ENCODE data around the gene ZNF562.
"Not testable (repeated sequence)": the region's sequence is repeated elsewhere in the genome, so short reads cannot be mapped to it uniquely, and the experiment has no call there.

The ZNF562 gene

DNA sequence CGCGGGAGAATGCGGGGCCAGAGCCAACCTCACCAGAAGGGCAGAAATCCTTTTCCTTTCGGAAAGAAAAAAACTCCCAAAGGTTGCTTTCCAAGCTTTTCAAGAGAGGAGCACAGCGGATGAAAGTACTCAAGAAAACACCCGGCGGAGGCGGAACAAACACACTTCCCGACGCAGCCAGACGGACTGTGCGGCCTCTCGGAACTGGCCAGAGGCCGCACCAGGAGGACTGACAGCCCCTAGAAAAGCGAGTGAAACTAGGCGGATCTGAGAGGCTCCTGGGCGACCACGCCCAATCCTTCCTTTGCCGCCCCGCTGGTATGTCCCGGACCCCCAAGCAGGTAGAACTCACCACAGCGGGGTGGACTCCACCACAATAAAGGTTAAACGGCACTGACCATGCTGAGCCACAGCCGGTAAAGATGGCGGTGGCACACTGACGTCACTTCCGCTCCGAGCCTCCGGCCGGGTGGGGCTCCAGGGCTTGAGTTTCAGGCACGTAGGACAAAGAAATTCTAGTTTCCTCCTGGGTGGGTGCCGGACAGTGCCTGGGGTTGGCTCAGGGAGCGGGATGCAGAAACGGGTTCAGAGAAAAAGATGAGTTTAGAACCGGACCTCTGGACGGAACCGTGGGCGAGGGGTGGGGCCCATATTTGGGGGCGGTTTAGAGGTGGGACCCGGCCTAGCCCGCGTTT lies at the start of gene ZNF562:
TSS of gene ZNF562 (minus strand) at position 438 of the 695 bp plus-strand sequence. CDS start 14,356 bp downstream, outside the sequence.
- peak; percentile 77 for DNase-seq

DNA sequence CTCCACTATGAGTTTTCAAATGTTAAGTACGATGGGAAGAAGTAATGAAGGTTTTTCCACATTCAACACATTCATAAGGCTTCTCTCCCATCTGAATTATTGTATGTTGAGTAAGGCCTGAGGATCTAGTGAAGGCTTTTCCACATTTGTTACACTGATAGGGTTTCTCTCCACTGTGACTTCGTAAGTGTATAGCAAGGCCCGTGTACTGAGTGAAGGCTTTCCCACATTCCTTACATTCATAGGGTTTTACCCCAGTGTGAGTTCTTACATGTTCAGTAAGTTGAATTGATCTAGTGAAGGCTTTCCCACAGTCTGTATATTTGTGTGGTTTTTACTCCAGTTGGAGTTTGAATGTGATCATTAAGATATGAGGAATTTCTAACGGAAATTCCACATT lies 49.3 kb upstream of the ZNF562 start:
- DNase-seq, result no peak

DNA sequence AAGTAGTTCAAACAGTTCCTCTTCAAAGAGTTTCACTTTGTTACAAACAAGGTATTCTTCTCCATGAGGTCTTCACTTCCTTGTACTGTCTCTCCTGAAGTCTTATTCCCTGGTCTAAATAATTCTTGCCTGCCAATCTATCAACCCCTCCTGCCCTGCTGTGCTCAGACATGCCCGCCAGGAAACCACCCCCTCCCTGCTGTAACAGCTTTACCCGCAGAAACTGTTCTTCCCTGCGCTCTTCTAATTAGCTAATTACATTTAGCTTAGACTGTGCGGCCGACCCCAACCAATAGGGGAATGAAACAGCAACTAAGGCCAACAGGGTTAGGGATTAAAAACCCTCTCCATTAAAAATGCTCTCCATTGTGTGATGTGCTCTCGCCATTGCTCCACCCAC lies 47.0 kb upstream of the ZNF562 start:
- no peak for DNase-seq

DNA sequence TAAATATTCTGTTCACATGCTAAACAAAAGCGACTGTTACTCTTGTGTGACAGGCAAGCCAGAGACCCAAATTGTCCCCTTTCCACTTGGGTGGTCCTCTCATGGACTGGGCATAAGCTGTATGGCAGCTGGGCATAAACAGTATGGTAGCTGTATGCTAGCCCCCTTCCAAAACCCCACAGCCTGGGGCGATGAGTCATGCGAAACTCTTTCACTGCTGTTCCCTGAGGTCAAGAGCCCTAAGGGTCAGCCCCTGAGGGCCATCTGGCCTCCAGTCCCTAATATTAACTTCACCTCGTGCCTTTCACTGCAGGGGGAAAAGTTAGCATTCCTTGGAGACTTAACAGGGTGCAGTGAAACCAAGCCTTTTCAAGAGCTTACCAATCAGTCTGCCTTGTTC lies 45.6 kb upstream of the ZNF562 start:
- DNase-seq, result no peak

DNA sequence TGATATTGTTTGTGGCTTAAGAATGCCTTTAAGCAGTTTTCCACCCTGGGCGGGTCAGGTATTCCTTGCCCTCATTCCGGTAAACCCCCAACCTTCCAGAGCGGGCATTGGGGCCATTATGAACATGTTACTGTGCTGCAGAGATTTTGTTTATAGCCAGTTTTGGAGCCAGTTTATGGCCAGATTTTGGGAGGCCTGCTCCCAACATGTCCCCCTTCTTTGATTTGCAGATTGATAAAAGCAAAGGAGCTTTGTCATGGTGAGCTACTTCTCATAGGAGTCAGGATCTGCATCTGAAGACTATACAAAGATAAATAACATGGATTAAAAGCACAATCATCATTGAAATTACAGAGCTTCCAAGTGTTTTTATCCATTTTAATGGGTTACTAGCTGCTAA lies 36.9 kb upstream of the ZNF562 start:
- DNase-seq, result no peak

DNA sequence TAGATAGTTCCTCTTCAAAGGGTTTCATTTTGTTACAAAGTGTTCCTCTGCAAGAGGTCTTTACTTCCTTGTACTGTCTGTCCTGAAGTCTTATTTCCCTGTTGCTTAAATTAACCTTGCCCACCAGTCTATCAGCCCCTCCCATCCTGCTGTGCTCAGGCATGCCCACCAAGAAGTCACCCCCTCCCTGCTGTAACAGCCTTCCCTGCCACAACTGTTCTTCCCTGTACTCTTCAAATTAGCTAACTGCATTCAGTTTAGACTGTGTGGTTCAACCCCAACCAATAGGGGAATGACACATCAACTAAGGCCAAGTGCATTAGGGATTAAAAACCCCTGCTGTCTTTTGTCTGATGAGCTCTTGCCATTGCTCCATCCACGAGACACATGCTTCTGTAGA lies 34.4 kb upstream of the ZNF562 start:
- no peak for DNase-seq

DNA sequence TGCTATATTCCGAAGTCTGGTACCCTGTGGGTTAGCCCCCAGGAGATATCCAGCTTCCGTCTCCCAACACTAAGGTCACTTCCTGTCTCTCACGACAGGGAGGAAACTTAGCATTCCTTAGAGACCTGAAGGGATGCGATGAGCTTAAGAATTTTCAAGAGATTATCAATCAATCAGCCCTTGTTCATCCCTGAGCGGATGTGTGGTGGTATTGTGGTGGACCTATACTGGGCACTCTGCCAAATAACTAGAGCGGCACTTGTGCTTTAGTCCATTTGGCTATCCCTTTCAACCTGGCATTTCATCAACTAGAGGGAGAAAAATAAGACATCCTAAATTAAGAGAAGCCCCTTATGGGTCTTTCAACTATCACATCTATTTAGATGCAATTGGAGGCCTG lies 30.9 kb upstream of the ZNF562 start:
- no peak for DNase-seq

DNA sequence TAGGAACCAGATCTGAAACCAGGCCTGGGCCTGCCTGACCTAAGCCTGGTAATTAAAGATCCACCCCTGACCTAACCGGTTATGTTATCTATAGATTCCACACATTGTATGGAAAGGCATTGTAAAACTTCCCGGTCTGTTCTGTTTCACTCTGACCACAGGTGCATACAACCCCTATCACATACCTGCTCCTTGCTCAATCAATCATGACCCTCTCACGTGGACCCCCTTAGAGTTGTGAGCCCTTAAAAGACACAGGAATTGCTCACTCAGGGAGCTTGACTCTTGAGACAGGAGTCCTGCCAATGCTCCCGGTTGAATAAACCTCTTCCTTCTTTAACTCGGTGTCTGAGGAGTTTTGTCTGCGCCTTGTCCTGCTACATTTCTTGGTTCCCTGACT lies 27.3 kb upstream of the ZNF562 start:
- no peak for DNase-seq

DNA sequence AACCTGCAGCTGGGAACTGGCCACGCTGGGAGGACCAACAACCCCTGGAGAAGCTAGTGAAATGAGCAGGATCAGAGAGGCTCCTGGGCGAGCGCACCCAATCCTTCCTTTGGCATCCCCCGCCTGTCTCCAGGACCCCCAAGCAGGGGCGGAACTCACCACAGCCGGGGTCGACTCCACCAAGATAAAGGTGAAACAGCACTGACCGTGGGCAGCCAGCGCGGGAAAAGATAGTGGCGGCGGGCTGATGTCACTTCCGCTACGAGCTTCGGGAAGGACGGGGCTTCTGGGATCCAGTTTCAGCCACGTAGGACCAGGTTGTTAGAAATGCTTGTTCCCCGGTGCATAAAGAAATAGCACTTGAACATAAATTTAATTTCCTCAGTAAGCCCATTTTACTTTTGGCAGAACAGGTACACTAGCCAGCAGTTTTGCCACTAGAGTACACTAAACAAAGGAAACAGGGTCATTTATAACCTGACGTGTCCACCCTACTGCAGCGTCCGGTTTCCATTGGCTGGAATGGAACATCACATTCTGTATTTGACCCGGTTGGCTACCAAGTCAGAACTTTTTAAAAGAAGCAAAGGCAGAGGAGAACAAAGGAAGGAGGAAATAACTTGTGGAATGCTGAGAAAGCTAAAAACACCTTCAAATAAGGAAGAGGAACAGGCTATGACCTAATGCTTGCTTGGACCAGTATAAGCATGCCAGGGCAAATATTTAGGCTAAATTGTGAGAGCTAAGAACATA lies 25.5 kb upstream of the ZNF562 start:
- DNase-seq, result no peak

DNA sequence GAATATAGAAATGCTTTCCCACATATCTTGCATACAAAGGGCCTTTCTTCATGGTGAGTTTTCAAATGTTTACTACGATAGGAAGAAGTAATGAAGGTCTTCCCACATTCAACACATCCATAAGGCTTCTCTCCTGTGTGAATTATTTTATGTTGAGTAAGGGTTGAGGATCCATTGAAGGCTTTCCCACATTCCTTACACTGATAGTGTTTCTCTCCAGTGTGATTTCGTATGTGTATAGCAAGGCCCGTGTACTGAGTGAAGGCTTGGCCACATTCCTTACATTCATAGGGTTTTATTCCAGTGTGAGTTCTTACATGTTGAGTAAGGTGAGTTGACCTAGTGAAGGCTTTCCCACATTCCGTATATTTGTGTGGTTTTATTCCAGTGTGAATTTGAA lies 15.4 kb upstream of the ZNF562 start:
- not testable (repeated sequence) for DNase-seq

DNA sequence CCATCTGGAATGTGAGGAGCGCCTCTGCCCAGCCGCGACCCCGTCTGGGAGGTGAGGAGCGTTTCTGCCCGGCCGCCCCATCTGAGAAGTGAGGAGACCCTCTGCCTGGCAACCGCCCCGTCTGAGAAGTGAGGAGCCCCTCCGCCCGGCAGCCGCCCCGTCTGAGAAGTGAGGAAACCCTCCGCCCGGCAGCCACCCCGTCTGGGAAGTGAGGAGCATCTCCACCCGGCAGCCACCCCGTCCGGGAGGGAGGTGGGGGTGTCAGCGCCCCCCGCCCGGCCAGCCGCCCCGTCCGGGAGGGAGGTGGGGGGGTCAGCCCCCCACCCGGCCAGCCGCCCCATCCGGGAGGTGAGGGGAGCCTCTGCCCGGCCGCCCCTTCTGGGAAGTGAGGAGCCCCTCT lies 5.1 kb upstream of the ZNF562 start:
- not testable (repeated sequence) for DNase-seq

DNA sequence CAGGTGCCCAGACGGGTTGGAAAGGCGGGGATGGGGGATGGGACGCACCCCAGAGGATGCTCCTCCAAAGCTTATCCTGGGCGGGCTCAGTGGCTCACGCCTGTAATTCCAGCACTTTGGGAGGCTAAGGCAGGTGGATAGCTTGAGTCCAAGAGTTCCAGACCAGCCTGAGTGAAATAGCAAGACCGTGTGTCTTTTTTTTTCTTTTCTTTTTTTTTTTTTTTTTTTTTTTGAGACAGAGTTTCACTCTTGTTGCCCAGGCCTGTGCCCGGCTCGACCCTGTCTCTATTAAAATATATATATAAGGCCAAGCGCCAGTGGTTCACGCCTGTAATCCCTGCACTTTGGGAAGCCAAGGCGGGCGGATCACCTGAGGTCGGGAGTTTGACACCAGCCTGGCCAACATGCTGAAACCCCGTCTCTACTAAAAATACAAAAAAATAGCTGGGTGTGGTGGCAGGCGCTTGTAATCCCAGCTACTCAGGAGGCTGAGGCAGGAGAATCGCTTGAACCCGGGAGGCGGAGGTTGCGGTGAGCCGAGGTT lies 530 bp upstream of the ZNF562 start:
- not testable (repeated sequence) for DNase-seq

DNA sequence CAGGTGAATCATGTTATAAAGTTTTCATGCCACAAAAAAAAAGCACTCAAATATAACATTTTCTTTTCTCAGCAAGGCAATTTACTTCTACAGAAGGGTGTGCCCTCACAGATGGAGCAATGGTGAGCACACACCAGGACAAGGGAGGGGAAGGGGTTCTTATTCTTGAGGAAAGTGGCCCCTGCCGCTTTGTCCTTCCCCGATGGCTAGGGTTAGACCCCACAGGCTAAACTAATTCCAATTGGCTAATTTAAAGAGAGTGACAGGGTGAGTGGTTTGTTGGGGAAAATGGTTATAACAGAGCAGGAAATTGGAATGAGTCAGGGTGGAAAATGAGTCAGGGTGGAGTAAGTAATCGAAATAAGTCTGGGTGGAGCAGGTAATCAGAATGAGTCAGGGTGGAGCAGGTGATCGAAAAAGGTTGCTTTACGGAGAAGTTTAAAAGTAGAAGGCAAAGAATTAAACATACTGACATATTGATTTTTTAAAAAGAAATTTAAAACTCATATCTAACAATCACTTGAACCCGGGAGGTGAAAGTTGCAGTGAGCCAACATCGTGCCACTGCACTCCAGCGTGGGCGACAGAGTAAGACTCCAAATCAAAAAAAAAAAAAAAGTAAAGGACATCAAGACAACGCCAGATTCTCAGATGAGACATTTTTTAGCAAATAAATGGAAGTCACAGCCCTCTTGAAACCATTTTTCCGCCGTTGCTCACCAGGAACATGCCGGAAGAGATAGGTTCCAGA lies 813 bp downstream of the ZNF562 start:
- DNase-seq, result no peak

DNA sequence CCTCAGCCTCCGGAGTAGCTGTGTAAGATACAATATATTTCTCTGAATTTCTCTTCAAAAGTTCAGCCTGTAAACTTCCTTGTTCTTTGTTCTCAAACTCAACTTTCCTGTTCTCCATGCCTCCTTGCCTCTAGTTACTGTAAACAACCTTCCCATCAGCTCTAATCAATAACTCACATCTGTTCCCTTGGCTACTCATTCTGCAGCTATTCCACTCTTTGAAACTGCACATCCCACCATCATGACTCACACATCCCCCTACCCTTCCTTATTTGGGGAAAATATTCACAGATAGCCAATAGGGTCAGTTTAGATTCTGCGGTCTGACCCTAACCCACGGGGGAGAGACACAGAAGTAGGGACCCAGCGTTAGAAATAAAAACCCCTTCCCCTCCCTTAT lies 2.0 kb downstream of the ZNF562 start:
- DNase-seq, result no peak

DNA sequence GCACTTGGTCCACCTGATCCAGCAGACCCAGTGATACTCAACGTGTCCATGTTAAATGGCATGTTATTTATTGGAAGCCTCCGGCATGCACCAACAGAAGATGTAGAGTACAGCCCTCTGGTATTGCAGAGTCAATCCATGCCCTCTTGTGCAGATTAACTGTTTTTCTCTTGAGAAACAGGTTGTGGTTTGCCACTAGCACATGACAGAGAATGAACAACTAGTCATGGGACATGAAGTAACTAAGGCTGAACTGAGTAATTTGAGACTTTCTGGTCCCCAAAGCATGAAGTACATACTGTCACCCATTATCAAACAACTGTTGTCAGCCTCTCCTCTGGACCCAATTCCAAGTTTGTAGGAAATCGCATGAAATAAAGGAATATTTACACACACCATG lies 3.2 kb downstream of the ZNF562 start:
- no peak for DNase-seq

DNA sequence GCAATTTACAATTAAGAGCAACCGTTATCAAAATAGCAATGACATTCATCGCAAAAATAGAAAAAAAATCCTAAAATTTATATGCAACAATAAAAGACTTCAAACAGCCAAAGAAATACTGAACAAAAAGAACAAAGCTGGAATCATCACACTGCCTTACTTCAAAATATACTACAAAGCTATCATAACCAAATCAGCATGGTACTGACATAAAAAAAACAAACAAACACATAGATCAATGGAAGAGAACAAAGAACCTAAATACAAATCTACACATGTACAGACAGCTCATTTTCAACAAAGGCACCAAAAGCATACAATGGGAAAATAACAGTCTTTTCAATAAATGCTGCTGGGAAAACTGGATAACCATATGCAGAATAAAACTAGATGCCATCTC lies 6.4 kb downstream of the ZNF562 start:
- no peak for DNase-seq

DNA sequence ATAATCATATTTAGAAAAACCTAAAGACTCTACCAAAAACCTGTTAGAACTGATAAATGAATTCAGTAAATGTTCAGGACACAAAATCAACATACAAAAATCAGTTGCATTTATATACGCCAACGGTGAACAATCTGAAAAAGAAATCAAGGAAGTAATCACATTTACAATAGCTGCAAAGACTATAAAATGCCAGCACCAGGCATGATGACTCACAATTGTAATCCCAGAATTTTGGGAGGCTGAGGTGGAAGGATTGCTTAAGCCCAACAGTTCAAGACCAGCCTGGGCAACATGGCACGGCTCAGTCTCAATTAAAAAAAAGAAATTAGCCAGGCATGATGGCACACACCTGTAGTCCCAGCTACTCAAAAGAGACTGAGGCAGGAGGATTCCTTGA lies 7.0 kb downstream of the ZNF562 start:
- no peak for DNase-seq

DNA sequence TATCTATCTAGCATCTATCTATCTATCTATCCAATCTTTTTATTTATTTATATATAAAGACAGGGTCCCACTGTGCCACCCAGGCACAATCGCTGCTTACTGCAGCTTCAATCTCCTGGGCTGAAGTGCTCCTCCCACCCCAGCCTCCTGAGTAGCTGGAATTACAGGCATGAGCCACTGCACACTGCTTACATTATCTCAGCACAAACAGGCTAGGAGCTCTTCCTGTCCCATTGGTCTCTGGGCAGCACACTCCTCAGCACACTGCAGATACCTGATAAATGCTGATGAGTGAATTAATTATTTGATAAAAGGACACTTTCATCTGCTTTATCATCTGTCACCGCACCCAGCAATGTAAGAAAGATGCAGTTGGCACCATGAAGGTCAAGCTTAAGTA lies 16.1 kb downstream of the ZNF562 start:
- DNase-seq, result no peak

DNA sequence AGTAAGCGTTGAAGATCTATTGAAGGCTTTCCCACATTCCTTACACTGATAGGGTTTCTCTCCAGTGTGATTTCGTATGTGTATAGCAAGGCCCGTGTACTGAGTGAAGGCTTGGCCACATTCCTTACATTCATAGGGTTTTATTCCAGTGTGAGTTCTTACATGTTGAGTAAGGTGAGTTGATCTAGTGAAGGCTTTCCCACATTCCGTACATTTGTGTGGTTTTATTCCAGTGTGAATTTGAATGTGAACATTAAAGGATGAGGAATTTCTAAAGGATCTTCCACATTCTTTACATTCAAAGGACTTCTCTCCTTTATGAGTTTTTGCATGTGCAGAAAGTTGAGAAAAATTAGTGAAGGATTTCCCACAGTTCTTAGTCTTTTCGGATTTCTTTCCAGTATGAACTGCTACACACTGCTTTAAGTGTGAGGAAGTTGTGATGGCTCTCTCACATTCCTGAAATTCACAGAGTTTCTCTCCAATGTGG lies 21.8 kb downstream of the ZNF562 start:
- DNase-seq, result not testable (repeated sequence)

DNA sequence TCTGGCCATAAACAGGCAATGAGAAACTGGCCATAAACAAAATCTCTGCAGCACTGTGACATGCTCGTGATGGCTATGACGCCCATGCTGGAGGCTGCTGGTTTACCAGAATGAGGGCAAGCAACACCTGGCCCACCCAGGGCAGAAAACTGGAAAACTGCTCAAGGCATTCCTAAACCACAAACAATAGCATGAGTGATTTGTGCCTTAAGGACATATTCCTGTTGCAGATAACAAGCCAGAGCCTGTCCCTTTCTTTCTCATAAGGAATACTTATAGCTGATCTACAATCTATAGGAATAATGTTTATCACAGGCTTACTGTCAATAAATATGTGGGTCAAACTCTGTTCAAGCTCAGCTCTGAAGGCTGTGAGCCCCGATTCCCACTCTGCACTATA lies 23.4 kb downstream of the ZNF562 start:
- DNase-seq, result not testable (repeated sequence)

DNA sequence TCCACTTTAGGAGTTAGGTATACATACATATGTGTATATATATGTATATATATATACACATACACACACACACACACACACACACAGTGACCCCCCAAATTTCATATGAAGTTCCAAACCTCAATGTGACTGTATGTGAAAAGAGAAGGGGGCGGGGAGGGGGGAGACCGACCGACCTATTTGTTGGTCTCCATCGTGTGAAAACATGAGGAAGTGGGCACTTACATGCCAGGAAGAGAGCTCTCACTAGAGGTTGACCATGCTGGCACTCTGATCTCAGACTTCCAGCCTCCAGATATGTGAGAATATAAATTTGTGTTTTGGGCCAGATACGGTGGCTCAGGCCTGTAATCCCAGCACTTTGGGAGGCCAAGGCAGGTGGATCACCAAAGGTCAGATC lies 24.6 kb downstream of the ZNF562 start:
- no peak for DNase-seq

DNA sequence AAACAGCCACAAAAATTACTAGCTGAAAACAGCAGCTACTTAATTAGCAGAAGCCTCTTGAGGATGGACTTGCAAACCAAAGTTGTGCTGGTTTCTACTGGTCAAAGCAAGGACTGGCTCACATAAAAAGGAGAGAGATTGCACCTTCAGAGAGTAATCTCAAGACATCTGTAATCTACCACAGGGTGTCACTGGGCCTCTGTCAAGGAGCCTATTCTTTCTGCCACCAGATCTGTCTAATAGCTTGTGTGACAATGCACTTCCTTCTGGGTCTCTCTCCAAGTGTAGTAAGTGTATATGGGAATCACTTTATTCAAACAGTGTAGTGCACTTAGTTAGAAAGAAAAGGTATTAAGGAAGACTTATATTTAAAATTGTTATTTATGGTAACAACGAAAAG lies 29.4 kb downstream of the ZNF562 start:
- no peak for DNase-seq

DNA sequence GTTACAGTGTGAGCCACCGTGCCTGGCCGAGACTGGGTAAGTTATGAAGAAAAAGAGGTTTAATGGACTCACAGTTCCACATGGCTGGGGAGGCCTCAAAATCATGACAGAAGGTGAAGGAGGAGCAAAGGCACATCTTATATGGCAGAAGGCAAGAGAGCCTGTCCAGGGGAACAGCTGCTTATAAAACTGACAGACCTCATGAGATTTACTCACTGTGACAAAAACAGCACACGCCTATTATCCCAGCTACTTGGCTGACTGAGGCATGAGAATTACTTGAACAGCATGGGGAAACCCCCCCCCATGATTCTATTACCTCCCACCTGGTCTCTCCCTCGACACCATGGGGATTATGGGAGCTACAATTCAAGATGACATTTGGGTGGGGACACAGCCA lies 30.4 kb downstream of the ZNF562 start:
- DNase-seq, result peak; percentile 65

DNA sequence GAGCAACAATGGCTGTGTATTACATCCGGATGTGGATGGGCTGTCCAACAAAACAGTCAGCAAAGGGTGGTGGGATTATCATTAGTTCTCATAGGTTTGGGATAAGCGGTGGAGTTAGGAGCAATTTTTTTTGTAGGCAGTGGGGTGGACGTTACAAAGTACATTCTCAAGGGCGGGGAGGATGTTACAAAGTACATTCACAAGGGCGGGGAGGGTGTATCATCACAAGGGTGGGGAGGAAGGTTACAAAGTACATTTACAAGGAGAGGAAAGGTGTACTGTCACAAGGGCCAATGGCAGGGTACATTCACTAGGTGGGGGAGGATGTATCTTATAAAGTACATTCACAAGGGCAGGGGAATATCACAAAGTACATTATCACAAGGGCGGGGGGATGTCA lies 33.1 kb downstream of the ZNF562 start:
- DNase-seq, result no peak

Measured in DMS 273 treated with DMSO at 0.1 percent for 48 hours (cell line).